Stimulated activated naive B cell treated with anti-CD40 and anti-IgM and Interleukin-4, amounts not matched to agents 10 μg/mL and 1 μg/mL and 100 μg/mL, for 72 hours (primary cell): ENCODE measurements around the gene TMEM100.

ENCODE experiments used
- ATAC-seq, 2 donors: fragments of 150-1000 bp; cut with Tn5 transposase; replicated peaks; 2 replicates each; pipeline ENCODE4 v1.10.0; 2021; ENCODE audit warnings: moderate library complexity in 1 of 2
- DNase-seq: peaks from one replicate; pipeline ENCODE4 v3.0.0; 2021
- H3K27ac Mint-ChIP-seq: one replicate; pipeline ENCODE4 v1.8.0; 2022; ENCODE audit warnings: mild to moderate bottlenecking, mixed read lengths
- H3K27me3 Mint-ChIP-seq, 2 donors: one replicate each; pipeline ENCODE4 v1.8.0; 2022; ENCODE audit warnings: mixed read lengths in 2 of 2
- H3K36me3 Mint-ChIP-seq, 2 donors: one replicate each; pipeline ENCODE4 v1.8.0; 2022; ENCODE audit warnings: mixed read lengths in 2 of 2, mild to moderate bottlenecking in 1 of 2
- H3K4me1 Mint-ChIP-seq, 2 donors: one replicate each; pipeline ENCODE4 v1.8.0; 2022; ENCODE audit warnings: mixed read lengths in 2 of 2, mild to moderate bottlenecking in 1 of 2
- H3K4me3 Mint-ChIP-seq, 2 donors: one replicate each; pipeline ENCODE4 v1.8.0; 2022; ENCODE audit warnings: mild to moderate bottlenecking in 2 of 2, mixed read lengths in 2 of 2, moderate library complexity in 1 of 2
- H3K9me3 Mint-ChIP-seq, 2 donors: one replicate each; pipeline ENCODE4 v1.8.0; 2022; ENCODE audit warnings: mixed read lengths in 2 of 2, mild to moderate bottlenecking in 1 of 2

Gene TMEM100

GRCh38 chr17:55735731-55736405 is 13.2 kb upstream of the TMEM100 start:
- DNase-seq = peak; percentile 4
- peaks cover 5 to 18% of the 10 kb centered on the region in 2 donors for H3K27me3 Mint-ChIP-seq

GRCh38 chr17:55734128-55734781 is 11.6 kb upstream of the TMEM100 start:
- DNase-seq = no peak
- H3K4me1 Mint-ChIP-seq = peaks cover 15 to 26% of the 10 kb centered on the region in 2 donors
- H3K9me3 Mint-ChIP-seq = no peaks in the 10 kb centered on the region
- H3K4me3 Mint-ChIP-seq = no peak overlapping the region
- peak overlapping the region; percentile 6 for H3K27ac Mint-ChIP-seq
- no peaks in the 10 kb centered on the region for H3K36me3 Mint-ChIP-seq
- peak; percentile 38 to 48 for ATAC-seq
- peaks cover 5 to 14% of the 10 kb centered on the region in 2 donors for H3K27me3 Mint-ChIP-seq

More at GRCh38 chr17:55735731-55736405, 13.2 kb upstream of the TMEM100 start:
- peak in 1 of 2 donors; percentile 59 for ATAC-seq
- Mint-ChIP-seq H3K36me3 (no peaks in the 10 kb centered on the region), H3K4me3 (no peak overlapping the region), H3K4me1 (peaks cover 15 to 26% of the 10 kb centered on the region in 2 donors), H3K27ac (no peak overlapping the region), H3K9me3 (no peaks in the 10 kb centered on the region)

GRCh38 chr17:55731586-55732250 is 9.1 kb upstream of the TMEM100 start:
- no peaks in the 10 kb centered on the region for H3K9me3 Mint-ChIP-seq

GRCh38 chr17:55730808-55731207 is 8.1 kb upstream of the TMEM100 start:
- no peaks in the 10 kb centered on the region for H3K9me3 Mint-ChIP-seq
- ATAC-seq (no peak), DNase-seq (no peak)
- H3K4me3 Mint-ChIP-seq = no peak overlapping the region
- peaks cover 14% of the 10 kb centered on the region in 2 donors for H3K27me3 Mint-ChIP-seq
- H3K27ac Mint-ChIP-seq = no peak overlapping the region
- peaks cover 9 to 19% of the 10 kb centered on the region in 2 donors for H3K4me1 Mint-ChIP-seq
- H3K36me3 Mint-ChIP-seq = no peaks in the 10 kb centered on the region

More at GRCh38 chr17:55731586-55732250, 9.1 kb upstream of the TMEM100 start:
- ATAC-seq (peak in 1 of 2 donors; percentile 33), DNase-seq (no peak)
- peaks cover 9 to 19% of the 10 kb centered on the region in 2 donors for H3K4me1 Mint-ChIP-seq
- no peak overlapping the region for H3K27ac Mint-ChIP-seq
- no peaks in the 10 kb centered on the region for H3K36me3 Mint-ChIP-seq
- H3K4me3 Mint-ChIP-seq = no peak overlapping the region
- peaks cover 9 to 14% of the 10 kb centered on the region in 2 donors for H3K27me3 Mint-ChIP-seq

- Mint-ChIP-seq H3K27ac (no peak overlapping the region), H3K27me3 (peaks cover 14 to 16% of the 10 kb centered on the region in 2 donors), H3K4me3 (no peak overlapping the region), H3K36me3 (no peaks in the 10 kb centered on the region), H3K4me1 (peaks cover 9 to 20% of the 10 kb centered on the region in 2 donors), H3K9me3 (no peaks in the 10 kb centered on the region)
- DNase-seq (no peak), ATAC-seq (no peak)
Measured at GRCh38 chr17:55730380-55730779, 7.7 kb upstream of the TMEM100 start.

- Mint-ChIP-seq H3K27ac (no peak overlapping the region), H3K4me1 (peaks cover 9 to 25% of the 10 kb centered on the region in 2 donors), H3K36me3 (no peaks in the 10 kb centered on the region), H3K27me3 (peaks cover 19 to 21% of the 10 kb centered on the region in 2 donors), H3K4me3 (no peak overlapping the region), H3K9me3 (no peaks in the 10 kb centered on the region)
- DNase-seq (no peak), ATAC-seq (no peak)
Measured at GRCh38 chr17:55729484-55729883, 6.8 kb upstream of the TMEM100 start.

- H3K9me3 Mint-ChIP-seq = no peaks in the 10 kb centered on the region
- no peak for DNase-seq
- H3K27me3 Mint-ChIP-seq = peaks cover 14 to 21% of the 10 kb centered on the region in 2 donors
- no peak for ATAC-seq
- no peaks in the 10 kb centered on the region for H3K36me3 Mint-ChIP-seq
- no peak overlapping the region for H3K4me3 Mint-ChIP-seq
- H3K27ac Mint-ChIP-seq = no peak overlapping the region
- H3K4me1 Mint-ChIP-seq = peaks cover 3 to 19% of the 10 kb centered on the region in 2 donors
Measured at GRCh38 chr17:55728833-55729232, 6.2 kb upstream of the TMEM100 start.

- Mint-ChIP-seq H3K27ac (no peak overlapping the region), H3K36me3 (no peaks in the 10 kb centered on the region), H3K27me3 (peaks cover 12 to 25% of the 10 kb centered on the region in 2 donors), H3K9me3 (no peaks in the 10 kb centered on the region), H3K4me3 (no peak overlapping the region), H3K4me1 (peaks cover 1 to 14% of the 10 kb centered on the region in 2 donors)
- ATAC-seq (no peak), DNase-seq (no peak)
Measured at GRCh38 chr17:55728361-55728760, 5.7 kb upstream of the TMEM100 start.

- no peak for DNase-seq
- H3K9me3 Mint-ChIP-seq = no peaks in the 10 kb centered on the region
- H3K4me1 Mint-ChIP-seq = peaks cover 2 to 11% of the 10 kb centered on the region in 2 donors
- no peak overlapping the region for H3K27ac Mint-ChIP-seq
- H3K36me3 Mint-ChIP-seq = no peaks in the 10 kb centered on the region
- no peak overlapping the region for H3K4me3 Mint-ChIP-seq
- H3K27me3 Mint-ChIP-seq = peaks cover 12 to 30% of the 10 kb centered on the region in 2 donors
- ATAC-seq = no peak
Measured at GRCh38 chr17:55727920-55728319, 5.3 kb upstream of the TMEM100 start.

GRCh38 chr17:55727275-55727674 is 4.6 kb upstream of the TMEM100 start:
- ATAC-seq = no peak
- Mint-ChIP-seq H3K9me3 (no peaks in the 10 kb centered on the region), H3K36me3 (no peaks in the 10 kb centered on the region), H3K4me1 (peaks cover 5 to 14% of the 10 kb centered on the region in 2 donors), H3K27me3 (peaks cover 13 to 36% of the 10 kb centered on the region in 2 donors), H3K27ac (no peak overlapping the region), H3K4me3 (no peak overlapping the region)
- DNase-seq = no peak

GRCh38 chr17:55726440-55726839 is 3.8 kb upstream of the TMEM100 start:
- Mint-ChIP-seq H3K27ac (no peak overlapping the region), H3K27me3 (peaks cover 14 to 34% of the 10 kb centered on the region in 2 donors), H3K9me3 (no peaks in the 10 kb centered on the region), H3K4me1 (peaks cover 5 to 14% of the 10 kb centered on the region in 2 donors), H3K4me3 (no peak overlapping the region), H3K36me3 (no peaks in the 10 kb centered on the region)
- DNase-seq = no peak
- no peak for ATAC-seq

- H3K27me3 Mint-ChIP-seq = peaks cover 22 to 44% of the 10 kb centered on the region in 2 donors
- no peaks in the 10 kb centered on the region for H3K36me3 Mint-ChIP-seq
- H3K9me3 Mint-ChIP-seq = no peaks in the 10 kb centered on the region
- no peak overlapping the region for H3K27ac Mint-ChIP-seq
- DNase-seq (no peak), ATAC-seq (no peak)
- H3K4me1 Mint-ChIP-seq = peaks cover 5 to 14% of the 10 kb centered on the region in 2 donors
- no peak overlapping the region for H3K4me3 Mint-ChIP-seq
Measured at GRCh38 chr17:55723488-55723848, 804 bp upstream of the TMEM100 start.

GRCh38 chr17:55722016-55722736 is 488 bp downstream of the TMEM100 start:
- ATAC-seq = no peak
- Mint-ChIP-seq H3K27me3 (peaks cover 23 to 44% of the 10 kb centered on the region in 2 donors), H3K27ac (no peak overlapping the region), H3K4me1 (peaks cover 5 to 14% of the 10 kb centered on the region in 2 donors), H3K9me3 (no peaks in the 10 kb centered on the region), H3K36me3 (no peaks in the 10 kb centered on the region), H3K4me3 (no peak overlapping the region)
- DNase-seq = no peak
